ENCODE results near the gene C19orf81.

DNA sequence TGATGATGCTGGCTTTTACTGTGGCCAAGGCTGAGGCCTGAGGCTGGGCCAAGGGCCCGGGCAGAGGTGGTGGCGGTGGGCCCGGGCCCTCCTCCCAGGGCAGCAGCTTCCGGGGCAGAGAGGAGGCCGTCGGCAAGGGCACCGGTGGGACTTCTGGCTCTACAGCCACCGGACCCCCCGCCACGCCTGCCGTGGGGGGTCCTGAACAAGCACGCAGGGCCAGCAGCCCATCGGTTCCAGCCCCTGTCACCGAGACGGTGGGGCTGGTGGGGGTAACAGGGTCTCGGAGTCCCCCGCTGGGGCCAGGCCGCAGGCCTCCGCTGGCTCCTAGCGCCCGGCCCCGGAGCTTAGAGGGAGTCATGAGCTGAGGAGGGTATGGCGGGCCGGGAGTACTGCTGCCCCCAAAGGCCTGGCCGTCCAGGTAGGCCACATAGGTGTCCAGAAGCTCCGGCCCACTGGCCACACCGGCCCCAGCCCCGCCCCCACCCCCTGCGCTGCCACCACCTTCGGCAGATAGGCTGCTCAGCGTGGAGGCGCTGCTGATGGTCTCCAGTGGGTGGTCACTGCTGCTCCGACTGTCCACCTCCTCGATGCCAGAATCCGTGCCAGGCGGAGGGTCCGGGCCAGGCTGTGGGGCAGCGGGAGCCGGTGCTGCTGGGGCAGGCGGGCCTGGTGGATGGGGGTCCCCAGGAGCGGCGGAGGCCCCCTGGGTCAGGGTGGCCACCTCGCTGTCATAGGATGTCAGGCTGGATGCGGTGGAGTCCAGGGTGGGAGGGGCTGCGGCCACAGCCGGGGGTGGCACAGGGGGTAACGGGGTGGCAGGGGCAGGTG lies 17.3 kb downstream of the C19orf81 start:
- TF ChIP-seq RAD21 (IDR thresholded peaks at IDR 0.05; ENCODE audit: low read length) (no peak), MAFK (IDR thresholded peaks at IDR 0.05; ENCODE audit: low read depth, low read length) (no peak), POLR2A (IDR thresholded peaks at IDR 0.05; ENCODE audit: low read depth, low read length) (no peak), USF2 (IDR thresholded peaks at IDR 0.05; ENCODE audit: low read depth, low read length) (no peak), MAZ (IDR thresholded peaks at IDR 0.05; ENCODE audit: borderline replicate concordance, low read depth, low read length) (no peak), CEBPB (IDR thresholded peaks at IDR 0.05; ENCODE audit: low read depth, low read length) (no peak), MXI1 (IDR thresholded peaks at IDR 0.05; ENCODE audit: borderline replicate concordance, low read depth, low read length) (no peak), FOS (IDR thresholded peaks at IDR 0.05; ENCODE audit: low read depth, low read length) (no peak), SMC3 (IDR thresholded peaks at IDR 0.05; ENCODE audit: low read depth, low read length) (no peak), CHD1 (IDR thresholded peaks at IDR 0.05; ENCODE audit: low read depth, low read length) (no peak), NFE2L2 (IDR thresholded peaks at IDR 0.05; ENCODE audit: low read depth, low read length) (no peak)
- TF ChIP-seq, protein P1, sequence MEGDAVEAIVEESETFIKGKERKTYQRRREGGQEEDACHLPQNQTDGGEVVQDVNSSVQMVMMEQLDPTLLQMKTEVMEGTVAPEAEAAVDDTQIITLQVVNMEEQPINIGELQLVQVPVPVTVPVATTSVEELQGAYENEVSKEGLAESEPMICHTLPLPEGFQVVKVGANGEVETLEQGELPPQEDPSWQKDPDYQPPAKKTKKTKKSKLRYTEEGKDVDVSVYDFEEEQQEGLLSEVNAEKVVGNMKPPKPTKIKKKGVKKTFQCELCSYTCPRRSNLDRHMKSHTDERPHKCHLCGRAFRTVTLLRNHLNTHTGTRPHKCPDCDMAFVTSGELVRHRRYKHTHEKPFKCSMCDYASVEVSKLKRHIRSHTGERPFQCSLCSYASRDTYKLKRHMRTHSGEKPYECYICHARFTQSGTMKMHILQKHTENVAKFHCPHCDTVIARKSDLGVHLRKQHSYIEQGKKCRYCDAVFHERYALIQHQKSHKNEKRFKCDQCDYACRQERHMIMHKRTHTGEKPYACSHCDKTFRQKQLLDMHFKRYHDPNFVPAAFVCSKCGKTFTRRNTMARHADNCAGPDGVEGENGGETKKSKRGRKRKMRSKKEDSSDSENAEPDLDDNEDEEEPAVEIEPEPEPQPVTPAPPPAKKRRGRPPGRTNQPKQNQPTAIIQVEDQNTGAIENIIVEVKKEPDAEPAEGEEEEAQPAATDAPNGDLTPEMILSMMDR (conservative IDR thresholded peaks at IDR 0.05; ENCODE audit: low read depth, low read length): no peak
- TF ChIP-seq, protein P2, sequence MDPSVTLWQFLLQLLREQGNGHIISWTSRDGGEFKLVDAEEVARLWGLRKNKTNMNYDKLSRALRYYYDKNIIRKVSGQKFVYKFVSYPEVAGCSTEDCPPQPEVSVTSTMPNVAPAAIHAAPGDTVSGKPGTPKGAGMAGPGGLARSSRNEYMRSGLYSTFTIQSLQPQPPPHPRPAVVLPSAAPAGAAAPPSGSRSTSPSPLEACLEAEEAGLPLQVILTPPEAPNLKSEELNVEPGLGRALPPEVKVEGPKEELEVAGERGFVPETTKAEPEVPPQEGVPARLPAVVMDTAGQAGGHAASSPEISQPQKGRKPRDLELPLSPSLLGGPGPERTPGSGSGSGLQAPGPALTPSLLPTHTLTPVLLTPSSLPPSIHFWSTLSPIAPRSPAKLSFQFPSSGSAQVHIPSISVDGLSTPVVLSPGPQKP (IDR thresholded peaks at IDR 0.05; ENCODE audit: borderline replicate concordance, low read depth, low read length): no peak
